AG04449 (cell line): Measurements from ENCODE around the gene IMPDH2.

ENCODE experiments used
- CTCF ChIA-PET: fragments of 350-600 bp; formaldehyde crosslinking; extraction: SDS; loops from one replicate; lab custom pipeline; 2021; ENCODE audit warnings: antibody characterized with exemption; lab: Yijun Ruan, JAX
- POLR2A ChIA-PET: fragments of 400-600, 350-600 bp; formaldehyde crosslinking; extraction: SDS; loops from one replicate; lab custom pipeline; 2020; ENCODE audit warnings: antibody characterized with exemption, inconsistent platforms; lab: Yijun Ruan, JAX
- DNase-seq: peaks from one replicate; pipeline ENCODE4 v3.0.0-alpha.2; 2010; ENCODE audit warnings: low read depth, low spot score
- H3K4me3 ChIP-seq: 2 replicates; pipeline ENCODE4 v1.5.1; 2011; ENCODE audit warnings: low read depth, mild to moderate bottlenecking, control low read depth, low read length
- TF ChIP-seq, protein P1 (sequence below): IDR thresholded peaks from one replicate; pipeline ENCODE4 v1.5.1; 2011; ENCODE audit warnings: mild to moderate bottlenecking, moderate library complexity, low read length, control low read depth, inconsistent platforms; ENCODE audit not compliant: insufficient read depth; ENCODE audit errors: missing control alignments

Gene IMPDH2

DNA sequence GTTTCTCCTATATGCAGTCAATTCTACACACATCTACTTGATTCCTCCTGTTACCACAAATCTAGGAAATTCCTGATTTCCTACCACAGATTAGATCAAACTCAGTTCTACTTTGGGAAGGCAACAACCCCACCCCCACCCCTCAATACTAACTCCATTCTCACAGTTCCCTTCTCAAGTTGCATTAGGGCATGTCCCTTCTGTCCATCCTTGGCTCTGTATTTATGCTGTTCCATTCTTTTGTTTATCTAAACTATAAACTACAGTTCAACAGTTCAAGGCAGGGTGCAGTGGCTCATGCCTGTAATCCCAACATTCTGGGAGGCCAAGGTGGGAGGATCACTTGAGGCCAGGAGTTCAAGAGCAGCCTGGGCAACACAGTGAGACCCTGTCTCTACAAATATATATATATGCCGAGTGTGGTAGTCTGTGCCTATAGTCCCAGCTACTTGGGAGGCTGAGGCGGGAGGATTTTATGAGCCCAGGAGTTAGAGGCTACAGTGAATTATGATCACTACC lies 25.2 kb upstream of the IMPDH2 start:
- DNase-seq = no peak
- TF ChIP-seq, protein P1, sequence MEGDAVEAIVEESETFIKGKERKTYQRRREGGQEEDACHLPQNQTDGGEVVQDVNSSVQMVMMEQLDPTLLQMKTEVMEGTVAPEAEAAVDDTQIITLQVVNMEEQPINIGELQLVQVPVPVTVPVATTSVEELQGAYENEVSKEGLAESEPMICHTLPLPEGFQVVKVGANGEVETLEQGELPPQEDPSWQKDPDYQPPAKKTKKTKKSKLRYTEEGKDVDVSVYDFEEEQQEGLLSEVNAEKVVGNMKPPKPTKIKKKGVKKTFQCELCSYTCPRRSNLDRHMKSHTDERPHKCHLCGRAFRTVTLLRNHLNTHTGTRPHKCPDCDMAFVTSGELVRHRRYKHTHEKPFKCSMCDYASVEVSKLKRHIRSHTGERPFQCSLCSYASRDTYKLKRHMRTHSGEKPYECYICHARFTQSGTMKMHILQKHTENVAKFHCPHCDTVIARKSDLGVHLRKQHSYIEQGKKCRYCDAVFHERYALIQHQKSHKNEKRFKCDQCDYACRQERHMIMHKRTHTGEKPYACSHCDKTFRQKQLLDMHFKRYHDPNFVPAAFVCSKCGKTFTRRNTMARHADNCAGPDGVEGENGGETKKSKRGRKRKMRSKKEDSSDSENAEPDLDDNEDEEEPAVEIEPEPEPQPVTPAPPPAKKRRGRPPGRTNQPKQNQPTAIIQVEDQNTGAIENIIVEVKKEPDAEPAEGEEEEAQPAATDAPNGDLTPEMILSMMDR = no peak
- POLR2A ChIA-PET = no interaction called here
- CTCF ChIA-PET = interaction anchor here (1.1 to 1.2 kb wide), 2 partner anchors 9 to 12 kb away, joined by 3 to 4 read pairs; no protein-coding TSS in a partner anchor
- H3K4me3 ChIP-seq = no peak overlapping the region

DNA sequence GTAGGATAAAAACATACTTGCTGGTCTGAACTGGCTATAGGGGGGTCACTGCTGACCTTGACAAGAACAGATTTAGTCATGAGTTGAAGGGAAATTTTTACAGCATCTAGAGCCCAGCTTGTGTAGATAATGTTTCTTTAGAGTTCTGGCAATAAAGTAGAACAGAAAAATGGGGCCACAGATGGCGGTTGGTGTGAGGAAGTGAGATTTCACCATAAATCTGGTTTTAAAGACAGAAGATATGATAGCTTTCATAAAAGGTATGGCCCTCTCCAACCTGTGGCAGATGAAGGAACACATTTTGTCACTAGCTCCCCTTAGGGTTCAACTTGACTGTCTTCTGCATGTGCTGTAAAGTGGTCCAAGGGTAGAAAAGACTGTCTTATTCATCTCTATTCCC lies 24.3 kb upstream of the IMPDH2 start:
- ChIA-PET POLR2A (no interaction called here), CTCF (interaction anchor here (1.0 kb wide), 1 partner anchor 65 kb away, joined by 3 read pairs; no protein-coding TSS in a partner anchor)
- no peak overlapping the region for H3K4me3 ChIP-seq
- DNase-seq = no peak
- TF ChIP-seq, protein P1 = no peak

DNA sequence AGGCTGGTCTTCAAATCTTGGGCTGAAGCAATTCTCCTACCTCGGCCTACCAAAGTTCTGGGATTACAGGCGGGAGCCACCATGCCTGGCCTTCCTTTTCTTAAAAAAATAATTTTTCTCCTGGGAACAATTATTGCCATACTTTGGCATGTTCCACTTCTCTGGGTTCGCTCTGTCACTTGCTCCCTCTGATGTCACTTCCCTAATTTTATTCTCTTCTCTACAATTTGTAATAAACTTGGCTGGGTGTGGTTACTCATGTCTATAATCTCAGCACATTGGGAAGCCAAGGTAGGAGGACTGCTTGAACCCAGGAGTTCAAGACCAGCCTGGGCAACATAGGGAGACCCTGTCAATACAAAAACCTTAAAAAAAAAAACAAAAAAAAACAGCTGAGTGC lies 6.1 kb upstream of the IMPDH2 start:
- ChIA-PET CTCF (interaction anchor here (1.1 to 3.3 kb wide), 2 partner anchors 13 to 59 kb away, joined by 3 to 19 read pairs; partner anchors contain the start of genes NDUFAF3 and QRICH1), POLR2A (no interaction called here)
- no peak for DNase-seq
- H3K4me3 ChIP-seq = no peak overlapping the region
- TF ChIP-seq, protein P1 = no peak

DNA sequence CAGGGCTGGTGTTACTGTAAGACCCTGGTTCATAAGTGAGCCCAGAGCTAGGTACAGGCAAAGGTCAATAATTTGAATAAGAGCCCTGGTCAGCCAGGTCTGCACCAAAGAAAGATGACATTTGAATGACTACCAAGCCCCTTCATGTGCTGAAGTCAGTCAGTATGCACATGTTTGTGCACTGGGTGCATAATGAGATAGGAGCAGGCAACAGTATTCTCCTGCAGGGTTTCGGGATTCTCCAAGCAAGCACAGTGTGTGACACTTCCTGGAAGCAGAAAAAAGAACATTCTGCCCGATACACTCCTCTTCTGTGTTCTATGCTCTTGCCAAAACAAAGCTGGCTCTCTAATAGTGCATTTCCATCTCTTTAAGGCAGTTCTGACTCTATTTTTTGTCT lies 5.5 kb upstream of the IMPDH2 start:
- TF ChIP-seq, protein P1 = no peak
- ChIA-PET CTCF (interaction anchor here (1.1 to 3.3 kb wide), 2 partner anchors 12 to 59 kb away, joined by 3 to 19 read pairs; partner anchors contain the start of genes NDUFAF3 and QRICH1), POLR2A (no interaction called here)
- no peak for DNase-seq
- no peak overlapping the region for H3K4me3 ChIP-seq

DNA sequence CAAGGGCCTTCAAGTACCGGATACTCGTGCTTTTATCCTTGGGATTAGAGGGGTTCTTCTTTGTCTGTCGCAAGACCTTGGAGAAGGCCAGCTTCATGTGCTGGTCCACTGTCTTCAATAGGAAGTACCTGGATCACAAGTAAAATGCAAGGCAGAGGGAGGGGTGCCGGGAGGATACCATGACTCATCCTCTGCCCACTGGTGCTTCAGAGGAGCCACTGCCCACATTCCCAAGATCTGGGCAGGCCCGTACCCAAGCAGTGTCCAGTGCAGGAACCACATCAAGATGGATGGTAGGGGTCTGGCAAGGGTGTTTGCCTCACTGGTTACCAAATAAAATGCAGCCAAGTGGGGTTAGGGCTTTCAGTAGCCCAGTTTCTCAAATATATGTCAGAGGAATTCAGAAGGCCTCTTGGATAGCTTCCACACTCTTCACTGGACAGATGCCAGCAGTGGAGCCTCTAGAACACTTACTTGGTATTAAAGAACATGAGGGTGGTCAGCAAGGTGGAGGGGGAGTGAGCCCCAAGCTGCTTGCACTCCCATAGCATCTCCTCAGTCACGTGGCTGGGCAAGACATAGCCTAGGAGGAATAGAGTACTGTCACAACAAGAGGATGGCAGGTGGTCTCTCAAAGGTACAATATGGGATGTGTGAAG lies 3.6 kb upstream of the IMPDH2 start:
- TF ChIP-seq, protein P1 = no peak
- ChIA-PET CTCF (interaction anchor here (1.2 to 3.3 kb wide), 5 partner anchors 10 to 46 kb away, joined by 3 to 24 read pairs (median 4); partner anchors contain the start of genes NDUFAF3 and P4HTM), POLR2A (interaction anchor here (2.5 kb wide), 1 partner anchor 11 kb away, joined by 9 read pairs; the partner anchor contains the start of gene NDUFAF3)
- H3K4me3 ChIP-seq = no peak overlapping the region
- DNase-seq = no peak

DNA sequence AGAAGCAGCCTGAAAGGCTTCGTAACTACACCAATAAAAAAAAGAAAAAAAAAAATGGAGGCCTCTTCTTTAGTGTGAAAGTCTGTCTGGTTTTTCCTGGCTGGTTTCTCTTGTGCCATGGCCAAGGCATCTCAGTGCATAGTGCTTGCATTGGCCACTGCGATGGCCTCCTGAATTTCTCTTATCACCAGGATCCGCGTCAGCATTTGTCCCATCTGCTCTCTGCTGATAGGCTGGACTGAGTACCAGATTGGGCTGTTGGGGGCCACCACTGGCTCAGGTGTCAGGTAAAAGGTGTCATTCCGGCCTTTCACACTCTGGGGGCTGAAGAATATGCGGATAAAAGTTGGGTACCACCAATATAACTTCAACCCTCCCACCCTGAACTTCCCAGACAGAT lies 1.1 kb upstream of the IMPDH2 start:
- H3K4me3 ChIP-seq = no peak overlapping the region
- POLR2A ChIA-PET = interaction anchor here (0.7 to 2.5 kb wide), 2 partner anchors 9 to 62 kb away, joined by 4 to 9 read pairs; partner anchors contain the start of gene NDUFAF3
- CTCF ChIA-PET = interaction anchor here (2.4 kb wide), 1 partner anchor 8 kb away, joined by 24 read pairs; the partner anchor contains the start of gene NDUFAF3
- no peak for DNase-seq
- TF ChIP-seq, protein P1 = no peak
